Muscle of arm (tissue), 12 donors: Measurements from ENCODE around the gene TAF6. TPM values are rescaled to one million over a fixed set of nuclear protein-coding genes. Genes with fewer than 3 reads are reported as not detected.
A peak's percentile ranks its signal among the peaks of the same experiment; 100 is the strongest.

ENCODE experiments used
- DNase-seq: peaks from one replicate; pipeline ENCODE4 v3.0.0-alpha.2; 2013
- polyA plus RNA-seq, 12 donors: library from polyadenylated mRNA; unstranded; fragments of 120-200 nt; gene quantifications; one replicate each; pipeline ENCODE4 v1.2.1, GENCODE V29; 2013; ENCODE audit not compliant: insufficient read length in 12 of 12

The TAF6 gene
- polyA plus RNA-seq, 12 donors: 30.6 to 46.7 (median 35.1) TPM; not detected in 1

- DNase-seq: no peak
Observed at GRCh38 chr7:100099452-100099851, 19.7 kb downstream of the TAF6 start.

GRCh38 chr7:100098913-100099312 is 20.2 kb downstream of the TAF6 start:
- no peak for DNase-seq

GRCh38 chr7:100095704-100096103 is 23.5 kb downstream of the TAF6 start:
- no peak for DNase-seq

GRCh38 chr7:100095289-100095688 is 23.9 kb downstream of the TAF6 start:
- no peak for DNase-seq

- no peak for DNase-seq
Observed at GRCh38 chr7:100093925-100094486, 25.2 kb downstream of the TAF6 start.

- DNase-seq: no peak
Observed at GRCh38 chr7:100093498-100093897, 25.7 kb downstream of the TAF6 start.

- no peak for DNase-seq
Observed at GRCh38 chr7:100093054-100093453, 26.1 kb downstream of the TAF6 start.

GRCh38 chr7:100091411-100092181 is 27.6 kb downstream of the TAF6 start:
- no peak for DNase-seq

- no peak for DNase-seq
Observed at GRCh38 chr7:100090527-100091410, 28.4 kb downstream of the TAF6 start.

GRCh38 chr7:100089458-100090196 is 29.5 kb downstream of the TAF6 start:
- DNase-seq: no peak

GRCh38 chr7:100088621-100089457 is 30.3 kb downstream of the TAF6 start, which contains the start of gene COPS6:
TSS of gene COPS6 (plus strand) at chr7:100088969. CDS start at chr7:100088991, 22 bp downstream.
- DNase-seq: peak; percentile 83

GRCh38 chr7:100088095-100088620 is 31.0 kb downstream of the TAF6 start:
- DNase-seq: no peak

- DNase-seq: no peak
Observed at GRCh38 chr7:100087055-100087750, 32.0 kb downstream of the TAF6 start.

- no peak for DNase-seq
Observed at GRCh38 chr7:100085515-100085914, 33.6 kb downstream of the TAF6 start.

- no peak for DNase-seq
Observed at GRCh38 chr7:100082978-100083377, 36.2 kb downstream of the TAF6 start.

GRCh38 chr7:100081535-100082102 is 37.5 kb downstream of the TAF6 start, which contains the start of gene ZNF3:
TSS of gene ZNF3 (minus strand) at chr7:100081723. CDS start at chr7:100077357, 4,366 bp downstream.
- DNase-seq: peak; percentile 99

GRCh38 chr7:100080907-100081534 is 38.1 kb downstream of the TAF6 start:
- DNase-seq: no peak

GRCh38 chr7:100079024-100079560 is 40.1 kb downstream of the TAF6 start:
- DNase-seq: no peak

GRCh38 chr7:100077205-100077604 is 42.0 kb downstream of the TAF6 start:
- no peak for DNase-seq
